ENCODE measurements around the gene GJB4.
"Not testable (repeated sequence)": the region's sequence is repeated elsewhere in the genome, so short reads cannot be mapped to it uniquely, and the experiment has no call there.

The GJB4 gene

GRCh38 chr1:34759503-34760357, at the start of gene GJB4:
TSS of gene GJB4 (plus strand) at chr1:34759740. CDS start at chr1:34761255, 1,515 bp downstream.
- DNase-seq (ENCODE audit: low read depth in 2 of 2, low spot score in 1 of 2) = no peak

- DNase-seq (ENCODE audit: low read depth in 2 of 2, low spot score in 1 of 2) = no peak
These were observed 48.7 kb upstream of the GJB4 start for GRCh38 chr1:34710812-34711211.

- no peak for DNase-seq (ENCODE audit: low read depth in 2 of 2, low spot score in 1 of 2)
These were observed 48.1 kb upstream of the GJB4 start for GRCh38 chr1:34711485-34711884.

- no peak for DNase-seq (ENCODE audit: low read depth in 2 of 2, low spot score in 1 of 2)
These were observed 47.4 kb upstream of the GJB4 start for GRCh38 chr1:34712007-34712688.

- no peak for DNase-seq (ENCODE audit: low read depth in 2 of 2, low spot score in 1 of 2)
These were observed 46.1 kb upstream of the GJB4 start for GRCh38 chr1:34713443-34713842.

GRCh38 chr1:34714386-34714785, 45.2 kb upstream of the GJB4 start:
- DNase-seq (ENCODE audit: low read depth in 2 of 2, low spot score in 1 of 2) = no peak

- no peak for DNase-seq (ENCODE audit: low read depth in 2 of 2, low spot score in 1 of 2)
These were observed 44.4 kb upstream of the GJB4 start for GRCh38 chr1:34715139-34715538.

GRCh38 chr1:34721241-34721640, 38.3 kb upstream of the GJB4 start:
- DNase-seq (ENCODE audit: low read depth in 2 of 2, low spot score in 1 of 2) = no peak

GRCh38 chr1:34721646-34722355, 37.7 kb upstream of the GJB4 start:
- no peak for DNase-seq (ENCODE audit: low read depth in 2 of 2, low spot score in 1 of 2)

- no peak for DNase-seq (ENCODE audit: low read depth in 2 of 2, low spot score in 1 of 2)
These were observed 32.7 kb upstream of the GJB4 start for GRCh38 chr1:34726861-34727260.

- no peak for DNase-seq (ENCODE audit: low read depth in 2 of 2, low spot score in 1 of 2)
These were observed 29.1 kb upstream of the GJB4 start for GRCh38 chr1:34730485-34730884.

GRCh38 chr1:34732831-34733230, 26.7 kb upstream of the GJB4 start:
- not testable (repeated sequence) for DNase-seq (ENCODE audit: low read depth in 2 of 2, low spot score in 1 of 2)

- DNase-seq (ENCODE audit: low read depth in 2 of 2, low spot score in 1 of 2) = no peak
These were observed 22.8 kb upstream of the GJB4 start for GRCh38 chr1:34736692-34737091.

- DNase-seq (ENCODE audit: low read depth in 2 of 2, low spot score in 1 of 2) = not testable (repeated sequence)
These were observed 22.3 kb upstream of the GJB4 start for GRCh38 chr1:34737236-34737635.

GRCh38 chr1:34739613-34740012, 19.9 kb upstream of the GJB4 start:
- no peak for DNase-seq (ENCODE audit: low read depth in 2 of 2, low spot score in 1 of 2)

- DNase-seq (ENCODE audit: low read depth in 2 of 2, low spot score in 1 of 2) = no peak
These were observed 19.2 kb upstream of the GJB4 start for GRCh38 chr1:34740161-34740868.

GRCh38 chr1:34742667-34743270, 16.8 kb upstream of the GJB4 start:
- DNase-seq (ENCODE audit: low read depth in 2 of 2, low spot score in 1 of 2) = peak; percentile 36 to 42

- DNase-seq (ENCODE audit: low read depth in 2 of 2, low spot score in 1 of 2) = no peak
These were observed 15.8 kb upstream of the GJB4 start for GRCh38 chr1:34743775-34744174.

- DNase-seq (ENCODE audit: low read depth in 2 of 2, low spot score in 1 of 2) = no peak
These were observed 14.7 kb upstream of the GJB4 start for GRCh38 chr1:34744851-34745250.

- DNase-seq (ENCODE audit: low read depth in 2 of 2, low spot score in 1 of 2) = no peak
These were observed 13.9 kb upstream of the GJB4 start for GRCh38 chr1:34745666-34746065.

- no peak for DNase-seq (ENCODE audit: low read depth in 2 of 2, low spot score in 1 of 2)
These were observed 13.4 kb upstream of the GJB4 start for GRCh38 chr1:34746101-34746500.

Data from stimulated activated CD8-positive, alpha-beta memory T cell treated with anti-CD3 and anti-CD28 coated beads, Interleukin-4, amount 100 ng/mL, for 1 hour (primary cell).